Liver (tissue), 9 donors: ENCODE measurements around the gene SMIM24. TPM values are rescaled to one million over a fixed set of nuclear protein-coding genes. Genes with fewer than 3 reads are reported as not detected.

Experiments
- DNase-seq: peaks from one replicate; pipeline ENCODE4 v3.0.0-alpha.2; 2017; ENCODE audit warnings: low spot score
- H3K27ac ChIP-seq, 2 donors: one replicate each; pipeline ENCODE4 v1.7.0; 2013; ENCODE audit warnings: inconsistent platforms in 2 of 2, low read length in 2 of 2, control low read depth in 1 of 2, low read depth in 1 of 2, mild to moderate bottlenecking in 1 of 2
- H3K27me3 ChIP-seq, 4 donors: one replicate each; pipeline versions ENCODE4 v1.6.1 to v1.7.0; 2013; ENCODE audit warnings: low read length in 3 of 4, inconsistent platforms in 1 of 4, mild to moderate bottlenecking in 1 of 4, moderate library complexity in 1 of 4; ENCODE audit not compliant: control insufficient read depth in 4 of 4, insufficient read depth in 4 of 4
- H3K36me3 ChIP-seq, 4 donors: one replicate each; pipeline versions ENCODE4 v1.6.1 to v1.7.0; 2013; ENCODE audit warnings: low read length in 3 of 4, mild to moderate bottlenecking in 3 of 4, low read depth in 1 of 4, moderate library complexity in 1 of 4; ENCODE audit not compliant: control insufficient read depth in 4 of 4, insufficient read depth in 3 of 4
- H3K4me1 ChIP-seq, 4 donors: one replicate each; pipeline versions ENCODE4 v1.6.1 to v1.7.0; 2013; ENCODE audit warnings: low read length in 3 of 4, mild to moderate bottlenecking in 3 of 4, moderate library complexity in 1 of 4; ENCODE audit not compliant: control insufficient read depth in 4 of 4, insufficient read depth in 4 of 4
- H3K4me3 ChIP-seq, 3 donors: one replicate each; pipeline versions ENCODE4 v1.6.1 to v1.7.0; 2013; ENCODE audit warnings: low read length in 3 of 3, control low read depth in 1 of 3, low read depth in 1 of 3, mild to moderate bottlenecking in 1 of 3
- H3K9ac ChIP-seq, 2 donors: one replicate each; pipeline ENCODE4 v1.7.0; 2013; ENCODE audit warnings: low read length in 2 of 2, mild to moderate bottlenecking in 2 of 2, moderate library complexity in 2 of 2, control low read depth in 1 of 2, low read depth in 1 of 2
- H3K9me3 ChIP-seq, 4 donors: one replicate each; pipeline versions ENCODE4 v1.6.1 to v1.7.0; 2013; ENCODE audit warnings: low read length in 3 of 4; ENCODE audit not compliant: control insufficient read depth in 4 of 4
- ATF3 ChIP-seq: IDR thresholded peaks from 2 replicates; pipeline ENCODE4 v1.6.1; 2016; ENCODE audit warnings: antibody characterized with exemption
- CTCF ChIP-seq: fragments of 150-350 bp; IDR thresholded peaks from 2 replicates; pipeline ENCODE4 v1.5.1; 2017; ENCODE audit warnings: improper control_type of control experiment, low read depth, low read length; ENCODE audit not compliant: missing input control
- FOXA1 ChIP-seq: IDR thresholded peaks from 2 replicates; pipeline ENCODE4 v1.6.1; 2016; ENCODE audit warnings: antibody characterized with exemption
- FOXA2 ChIP-seq: IDR thresholded peaks from 2 replicates; pipeline ENCODE4 v1.6.1; 2016; ENCODE audit warnings: antibody characterized with exemption
- GABPA ChIP-seq, 2 donors: IDR thresholded peaks in 1 of 2; conservative IDR thresholded peaks in 1 of 2; 2 replicates each; pipeline ENCODE4 v1.6.1; 2016; ENCODE audit warnings: antibody characterized with exemption in 2 of 2, mild to moderate bottlenecking in 1 of 2, moderate library complexity in 1 of 2
- HNF4A ChIP-seq, 2 donors: conservative IDR thresholded peaks; 2 replicates each; pipeline ENCODE4 v1.6.1; 2016; ENCODE audit warnings: antibody characterized with exemption in 2 of 2, mild to moderate bottlenecking in 2 of 2
- HNF4G ChIP-seq: IDR thresholded peaks from 2 replicates; pipeline ENCODE4 v1.6.1; 2016; ENCODE audit warnings: antibody characterized with exemption
- JUND ChIP-seq, 2 donors: IDR thresholded peaks; 2 replicates each; pipeline ENCODE4 v1.6.1; 2016; ENCODE audit warnings: antibody characterized with exemption in 2 of 2
- MAX ChIP-seq: IDR thresholded peaks from 2 replicates; pipeline ENCODE4 v1.6.1; 2016; ENCODE audit warnings: antibody characterized with exemption
- NR2F2 ChIP-seq: IDR thresholded peaks from 2 replicates; pipeline ENCODE4 v1.6.1; 2016; ENCODE audit warnings: antibody characterized with exemption
- RAD21 ChIP-seq, 2 donors: IDR thresholded peaks; 2 replicates each; pipeline ENCODE4 v1.6.1; 2016; ENCODE audit warnings: antibody characterized with exemption in 2 of 2, mild to moderate bottlenecking in 2 of 2
- REST ChIP-seq: IDR thresholded peaks from 2 replicates; pipeline ENCODE4 v1.6.1; 2016; ENCODE audit warnings: antibody characterized with exemption, mild to moderate bottlenecking
- RXRA ChIP-seq, 2 donors: IDR thresholded peaks; 2 replicates each; pipeline ENCODE4 v1.6.1; 2017 to 2018; ENCODE audit warnings: antibody characterized with exemption in 2 of 2, mild to moderate bottlenecking in 1 of 2
- SP1 ChIP-seq: IDR thresholded peaks from 2 replicates; pipeline ENCODE4 v1.6.1; 2018; ENCODE audit warnings: antibody characterized with exemption, mild to moderate bottlenecking
- TAF1 ChIP-seq: conservative IDR thresholded peaks from 2 replicates; pipeline ENCODE4 v1.6.1; 2016; ENCODE audit warnings: antibody characterized with exemption, mild to moderate bottlenecking
- YY1 ChIP-seq: IDR thresholded peaks from 2 replicates; pipeline ENCODE4 v1.6.1; 2016; ENCODE audit warnings: antibody characterized with exemption, mild to moderate bottlenecking
- ZBTB33 ChIP-seq: IDR thresholded peaks from 2 replicates; pipeline ENCODE4 v1.6.1; 2016; ENCODE audit warnings: antibody characterized with exemption
- WGBS: extraction: QIAGEN DNeasy Blood & Tissue Kit; methylation state at CpG from one replicate; pipeline ENCODE4 v1.1.7; 2013; 5-methylcytosine and 5-hydroxymethylcytosine counted together
- polyA plus RNA-seq, 2 donors: library from polyadenylated mRNA; stranded (reverse) in 1 of 2; unstranded in 1 of 2; fragments of 200-250 nt in 1 of 2; fragments of >200 nt in 1 of 2; fragmentation: Nextera tagmentation in 1 of 2; extraction: Ambion mirVana in 1 of 2; gene quantifications; one replicate each; pipeline versions ENCODE4 v1.2.1 to v1.2.3, GENCODE V29; 2013 to 2015
- total RNA-seq, 2 donors: library from RNA; depleted of rRNA; stranded (reverse); fragments of >200 nt; gene quantifications; one replicate each; pipeline ENCODE4 v1.2.3, GENCODE V29; 2014
- donor health status: healthy.
- donor health status: healthy.
- donor health status: healthy.
- donor health status: healthy.
- donor health status: healthy.

The SMIM24 gene
- total and polyA plus RNA-seq, 4 donors = 0.17 to 13.7 (median 2.8) TPM

- WGBS = 62% methylated on average over 33 of the region's 33 CpGs
- no peak for DNase-seq
Measured at GRCh38 chr19:3443840-3444694, 36.3 kb downstream of the SMIM24 start.

GRCh38 chr19:3442487-3443071 lies 37.7 kb downstream of the SMIM24 start:
- no peak for DNase-seq
- Histone ChIP-seq H3K4me3 (no peak overlapping the region), H3K9me3 (no peaks in the 10 kb centered on the region), H3K27me3 (no peaks in the 10 kb centered on the region), H3K9ac (no peak overlapping the region), H3K4me1 (peaks cover 0 to 17% (median 1%) of the 10 kb centered on the region in 4 donors), H3K27ac (no peak overlapping the region), H3K36me3 (peaks cover 16 to 44% (median 38%) of the 10 kb centered on the region in 4 donors)
- TF ChIP-seq CTCF (no peak), HNF4G (no peak), JUND (IDR thresholded peaks at IDR 0.05) (no peak), RAD21 (IDR thresholded peaks at IDR 0.05) (no peak), YY1 (no peak), REST (no peak), RXRA (IDR thresholded peaks at IDR 0.05) (no peak), GABPA (IDR thresholded peaks at IDR 0.05 in 1 of 2, conservative IDR thresholded peaks at IDR 0.05 in 1 of 2) (no peak), MAX (no peak), TAF1 (no peak), SP1 (no peak), ZBTB33 (no peak), FOXA1 (no peak), NR2F2 (no peak), ATF3 (no peak), FOXA2 (no peak)
- WGBS = 93% methylated on average over 15 of the region's 15 CpGs

More at GRCh38 chr19:3443840-3444694, 36.3 kb downstream of the SMIM24 start:
- no peak overlapping the region for H3K4me3 ChIP-seq
- H3K4me1 ChIP-seq = peaks cover 0 to 17% (median 2%) of the 10 kb centered on the region in 4 donors
- no peak overlapping the region for H3K9ac ChIP-seq
- TF ChIP-seq SP1 = peak; percentile 23
- TF ChIP-seq RAD21 (IDR thresholded peaks at IDR 0.05) = peak in 1 of 2 donors; percentile 37
- TF ChIP-seq HNF4A (conservative IDR thresholded peaks at IDR 0.05) = no peak
- H3K36me3 ChIP-seq = peaks cover 22 to 45% (median 34%) of the 10 kb centered on the region in 4 donors
- H3K9me3 ChIP-seq = no peaks in the 10 kb centered on the region
- no peaks in the 10 kb centered on the region for H3K27me3 ChIP-seq
- H3K27ac ChIP-seq = peak overlapping the region in 1 of 2 donors; percentile 10
